RWPE2 (cell line): Measurements from ENCODE around the gene KRT4.

ENCODE experiments used
- ATAC-seq: fragments of 200-7000 bp; cut with Tn5 transposase; 3 replicates; pipeline ENCODE4 v1.9.1; 2021; ENCODE audit warnings: low read depth
- DNase-seq: peaks from one replicate; pipeline ENCODE4 v3.0.0-alpha.2; 2020; ENCODE audit warnings: low spot score
- H3K27ac ChIP-seq: fragments of 450-650 bp; 2 replicates; pipeline ENCODE4 v1.5.1; 2017; ENCODE audit warnings: mild to moderate bottlenecking; ENCODE audit not compliant: poor library complexity, severe bottlenecking
- H3K27me3 ChIP-seq: fragments of 250-450 bp; sonication (Bioruptor Pico); 2 replicates; pipeline ENCODE4 v1.5.1; 2021; ENCODE audit warnings: mild to moderate bottlenecking, moderate library complexity; ENCODE audit not compliant: insufficient read depth, poor library complexity, severe bottlenecking
- H3K36me3 ChIP-seq: fragments of 250-450 bp; sonication (Bioruptor Pico); 2 replicates; pipeline ENCODE4 v1.5.1; 2020; ENCODE audit warnings: low read depth, mild to moderate bottlenecking, moderate library complexity
- H3K4me1 ChIP-seq: fragments of 250-450 bp; sonication (Bioruptor Pico); 2 replicates; pipeline ENCODE4 v1.5.1; 2021; ENCODE audit warnings: mild to moderate bottlenecking, moderate library complexity; ENCODE audit not compliant: insufficient read depth, poor library complexity, severe bottlenecking
- H3K4me3 ChIP-seq: fragments of 250-450 bp; sonication (Bioruptor Pico); 2 replicates; pipeline ENCODE4 v1.5.1; 2021; ENCODE audit warnings: mild to moderate bottlenecking, moderate library complexity; ENCODE audit not compliant: severe bottlenecking
- H3K9me3 ChIP-seq: fragments of 250-450 bp; sonication (Bioruptor Pico); 2 replicates; pipeline ENCODE4 v1.5.1; 2021; ENCODE audit warnings: mild to moderate bottlenecking, moderate library complexity; ENCODE audit not compliant: severe bottlenecking
- CTCF ChIP-seq: fragments of 450-650 bp; IDR thresholded peaks from one replicate; pipeline ENCODE4 v1.5.1; 2017; ENCODE audit warnings: mild to moderate bottlenecking, moderate library complexity; ENCODE audit not compliant: poor library complexity, severe bottlenecking

The KRT4 gene

DNA sequence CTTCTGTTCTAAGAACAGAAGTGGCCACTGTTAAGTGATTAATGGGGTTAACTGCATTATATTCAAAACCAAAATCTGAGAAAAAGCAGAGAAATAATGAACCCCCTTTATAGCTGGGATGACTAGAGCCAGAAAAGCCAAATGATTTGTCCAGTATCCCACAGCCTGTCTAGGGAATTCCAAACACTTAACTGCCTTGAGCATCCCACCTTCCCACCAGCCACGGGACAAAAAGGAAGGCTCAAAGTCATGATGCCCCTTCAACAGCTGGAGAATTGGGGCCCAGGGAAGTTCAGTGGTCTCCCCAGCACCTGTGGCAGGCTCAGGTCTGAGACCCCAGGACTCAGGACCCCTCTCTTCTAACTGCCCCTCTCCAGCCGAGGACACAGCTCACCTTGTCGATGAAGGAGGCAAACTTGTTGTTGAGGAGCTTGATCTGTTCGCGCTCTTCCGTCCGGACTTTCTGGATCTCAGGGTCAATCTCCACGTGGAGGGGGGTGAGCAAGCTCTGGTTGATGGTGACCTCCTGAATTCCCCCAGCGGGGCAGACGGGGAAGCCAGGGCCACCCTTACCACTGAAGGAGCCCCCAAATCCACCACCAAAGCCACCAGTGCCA lies 605 bp downstream of the KRT4 start:
- DNase-seq, result no peak
- no peak for ATAC-seq
- no peaks in the 10 kb centered on the region for H3K4me1 ChIP-seq
- H3K4me3 ChIP-seq, result no peak overlapping the region
- H3K27ac ChIP-seq, result no peak overlapping the region
- TF ChIP-seq CTCF, result no peak
- no peaks in the 10 kb centered on the region for H3K9me3 ChIP-seq
- no peaks in the 10 kb centered on the region for H3K36me3 ChIP-seq
- no peaks in the 10 kb centered on the region for H3K27me3 ChIP-seq

- DNase-seq, result no peak
- Histone ChIP-seq H3K27me3 (no peaks in the 10 kb centered on the region), H3K27ac (no peak overlapping the region), H3K4me1 (no peaks in the 10 kb centered on the region), H3K4me3 (no peak overlapping the region), H3K9me3 (no peaks in the 10 kb centered on the region), H3K36me3 (no peaks in the 10 kb centered on the region)
- no peak for ATAC-seq
- TF ChIP-seq CTCF, result no peak
Measured at GRCh38 chr12:52812749-52813148, 1.2 kb downstream of the KRT4 start.

- Histone ChIP-seq H3K4me3 (no peak overlapping the region), H3K36me3 (no peaks in the 10 kb centered on the region), H3K4me1 (no peaks in the 10 kb centered on the region), H3K9me3 (no peaks in the 10 kb centered on the region), H3K27me3 (no peaks in the 10 kb centered on the region), H3K27ac (no peak overlapping the region)
- ATAC-seq (no peak), DNase-seq (no peak)
- no peak for TF ChIP-seq CTCF
Measured at GRCh38 chr12:52812073-52812400, 1.9 kb downstream of the KRT4 start.

DNA sequence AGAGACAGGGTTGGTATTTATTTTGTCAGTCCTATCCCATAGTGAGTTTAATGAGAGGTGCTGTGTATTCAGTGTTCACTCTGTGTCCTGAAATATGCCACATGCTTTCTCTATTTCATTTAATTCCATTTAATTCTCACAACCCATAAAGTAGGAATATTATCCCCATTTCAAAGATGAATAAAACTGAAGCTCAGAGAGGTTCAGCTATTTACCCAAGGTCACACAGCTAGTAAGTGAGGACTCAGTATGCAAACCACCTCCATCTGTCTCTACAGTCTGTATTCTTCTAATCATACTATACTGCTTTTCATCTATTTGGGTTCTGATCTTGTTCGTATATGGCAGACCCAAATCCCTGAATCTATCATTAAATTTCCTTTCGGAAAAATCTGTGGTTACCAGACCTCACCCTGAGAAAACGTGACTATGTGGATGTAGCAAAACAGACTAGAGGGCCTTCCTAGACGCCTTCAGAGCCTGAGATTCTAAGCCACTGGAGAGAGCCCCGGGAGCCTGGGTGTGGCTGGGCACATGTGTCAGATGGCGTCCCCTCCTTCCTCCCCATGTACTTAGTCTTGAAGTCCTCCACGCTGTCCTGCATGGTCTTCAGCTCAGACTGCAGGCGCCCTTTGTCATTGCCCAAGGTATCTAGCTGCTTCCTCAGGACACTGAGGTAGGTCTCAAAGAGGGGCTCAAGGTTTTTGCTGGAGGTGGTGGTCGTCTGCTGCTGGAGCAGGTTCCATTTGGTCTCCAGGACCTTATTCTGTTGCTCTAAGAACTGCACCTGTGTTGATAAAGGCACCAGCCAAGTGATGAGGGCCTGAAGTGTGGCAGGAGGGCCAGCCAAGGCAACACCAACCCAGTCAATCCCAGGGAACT lies 2.5 kb downstream of the KRT4 start:
- ATAC-seq, result no peak
- Histone ChIP-seq H3K4me3 (no peak overlapping the region), H3K36me3 (no peaks in the 10 kb centered on the region), H3K9me3 (no peaks in the 10 kb centered on the region), H3K27ac (no peak overlapping the region), H3K4me1 (no peaks in the 10 kb centered on the region), H3K27me3 (no peaks in the 10 kb centered on the region)
- DNase-seq, result no peak
- TF ChIP-seq CTCF, result no peak

DNA sequence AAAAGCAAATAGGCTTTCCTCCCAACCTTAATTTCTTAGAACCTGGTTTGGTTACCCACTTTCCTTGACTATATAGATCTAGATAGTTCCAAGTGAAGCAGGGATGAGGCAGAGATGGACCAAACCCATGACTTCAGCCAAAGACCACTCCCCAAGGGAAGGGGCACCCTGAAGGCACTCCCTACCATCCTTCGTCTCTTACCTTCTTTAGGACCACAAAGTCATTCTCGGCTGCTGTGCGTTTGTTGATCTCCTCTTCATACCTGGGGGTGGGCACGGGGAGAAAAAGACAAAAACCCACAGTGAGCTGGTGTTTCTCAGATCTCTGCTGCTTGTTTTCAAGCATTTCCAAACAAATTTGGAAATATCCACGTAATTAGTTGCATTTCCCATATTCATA lies 3.4 kb downstream of the KRT4 start:
- ATAC-seq, result no peak
- TF ChIP-seq CTCF, result no peak
- Histone ChIP-seq H3K9me3 (no peaks in the 10 kb centered on the region), H3K27me3 (no peaks in the 10 kb centered on the region), H3K4me3 (no peak overlapping the region), H3K27ac (no peak overlapping the region), H3K36me3 (no peaks in the 10 kb centered on the region), H3K4me1 (no peaks in the 10 kb centered on the region)
- no peak for DNase-seq
